ENCODE measurements around the gene SCN8A. TPM values are rescaled to one million over a fixed set of nuclear protein-coding genes. Genes with fewer than 3 reads are reported as not detected.

SCN8A gene
- total and polyA plus RNA-seq, 2 donors (not counting 3 experiments of a cell fraction or from before 2014, with no cell fraction given), result 9.4 to 20.4 TPM

- no peak overlapping the region for H3K27ac ChIP-seq (ENCODE audit: insufficient read depth, low read depth, low read length)
- H4K20me1 ChIP-seq (replicated peaks; ENCODE audit: control insufficient read depth, extremely low read depth, insufficient read depth, low read length), result no peaks in the 10 kb centered on the region
- intact Hi-C loops (cut with micrococcal nuclease), result no loop called here
- TF ChIP-seq EZH2 (IDR thresholded peaks at IDR 0.05; ENCODE audit: borderline replicate concordance, low read depth, low read length, severe bottlenecking) (no peak), POLR2AphosphoS5 (IDR thresholded peaks at IDR 0.05; ENCODE audit: insufficient read depth, low read depth, low read length) (no peak), FOS (IDR thresholded peaks at IDR 0.05; ENCODE audit: borderline replicate concordance, insufficient read depth, low read length) (no peak), JUN (IDR thresholded peaks at IDR 0.05; ENCODE audit: borderline replicate concordance, insufficient read depth, insufficient read length, low read depth) (no peak), POLR2A (IDR thresholded peaks at IDR 0.05; ENCODE audit: low read depth, low read length) (no peak), CTCF (IDR thresholded peaks at IDR 0.05; ENCODE audit: extremely low read depth in 1 of 2, insufficient read depth in 1 of 2, low read depth in 1 of 2, low read length in 2 of 2) (no peak), GATA2 (IDR thresholded peaks at IDR 0.05; ENCODE audit: insufficient read depth, insufficient read length, low read depth, low read length) (no peak), MYC (IDR thresholded peaks at IDR 0.05; ENCODE audit: low read depth, low read length) (no peak), MAX (IDR thresholded peaks at IDR 0.05; ENCODE audit: insufficient read depth, insufficient read length) (no peak)
- no TSS peak for BruUV-seq (replicated peaks)
- H3K79me2 ChIP-seq (ENCODE audit: control insufficient read depth, insufficient read depth, low read length), result no peaks in the 10 kb centered on the region
- no peak overlapping the region for H3K4me2 ChIP-seq (ENCODE audit: insufficient read depth, low read length)
- FAIRE-seq (no peak), DNase-seq (ENCODE audit: low read depth, low spot score) (no peak)
- H3K9ac ChIP-seq (replicated peaks; ENCODE audit: extremely low read depth, insufficient read depth, low read length), result no peak overlapping the region
- CTCF ChIA-PET, result no interaction called here
- H3K9me1 ChIP-seq (replicated peaks; ENCODE audit: control insufficient read depth, extremely low read depth, insufficient read depth, low read length), result no peaks in the 10 kb centered on the region
- peaks cover 3 to 6% of the 10 kb centered on the region in 2 experiments for H3K36me3 ChIP-seq (ENCODE audit: control insufficient read depth in 2 of 2, extremely low read depth in 1 of 2, insufficient read depth in 2 of 2, low read length in 2 of 2)
- POLR2A ChIA-PET, result no interaction called here
- H3K9me3 ChIP-seq (replicated peaks; ENCODE audit: control insufficient read depth, insufficient read depth, low read length), result no peaks in the 10 kb centered on the region
- no peak overlapping the region for H2AFZ ChIP-seq (ENCODE audit: low read depth, low read length)
- dilution Hi-C loops (cut with MboI; ENCODE audit: extremely low pct_ligation_motif_present, low sequenced_read_pairs), result no loop called here
- H3K4me3 ChIP-seq (replicated peaks in 1 of 3; ENCODE audit: insufficient read depth in 1 of 3, low read depth in 1 of 3, low read length in 3 of 3), result no peak overlapping the region
- peaks cover 20% of the 10 kb centered on the region for H3K4me1 ChIP-seq (ENCODE audit: control insufficient read depth, extremely low read depth, insufficient read depth, low read length)
- no peaks in the 10 kb centered on the region for H3K27me3 ChIP-seq (ENCODE audit: control insufficient read depth in 2 of 2, insufficient read depth in 2 of 2, low read length in 2 of 2)
Observed at GRCh38 chr12:51746416-51746815, 155.4 kb downstream of the SCN8A start.

Data from endothelial cell of umbilical vein (primary cell).